ENCODE data around the gene NAGLU. TPM values are rescaled to one million over a fixed set of nuclear protein-coding genes. Genes with fewer than 3 reads are reported as not detected.
A peak's percentile ranks its signal among the peaks of the same experiment; 100 is the strongest.

Gene NAGLU
- total and polyA plus RNA-seq, 2 of the 13 experiments (the other 11 are each of a cell fraction or from before 2014, with no cell fraction given) = 28.2 to 40.1 TPM

DNA sequence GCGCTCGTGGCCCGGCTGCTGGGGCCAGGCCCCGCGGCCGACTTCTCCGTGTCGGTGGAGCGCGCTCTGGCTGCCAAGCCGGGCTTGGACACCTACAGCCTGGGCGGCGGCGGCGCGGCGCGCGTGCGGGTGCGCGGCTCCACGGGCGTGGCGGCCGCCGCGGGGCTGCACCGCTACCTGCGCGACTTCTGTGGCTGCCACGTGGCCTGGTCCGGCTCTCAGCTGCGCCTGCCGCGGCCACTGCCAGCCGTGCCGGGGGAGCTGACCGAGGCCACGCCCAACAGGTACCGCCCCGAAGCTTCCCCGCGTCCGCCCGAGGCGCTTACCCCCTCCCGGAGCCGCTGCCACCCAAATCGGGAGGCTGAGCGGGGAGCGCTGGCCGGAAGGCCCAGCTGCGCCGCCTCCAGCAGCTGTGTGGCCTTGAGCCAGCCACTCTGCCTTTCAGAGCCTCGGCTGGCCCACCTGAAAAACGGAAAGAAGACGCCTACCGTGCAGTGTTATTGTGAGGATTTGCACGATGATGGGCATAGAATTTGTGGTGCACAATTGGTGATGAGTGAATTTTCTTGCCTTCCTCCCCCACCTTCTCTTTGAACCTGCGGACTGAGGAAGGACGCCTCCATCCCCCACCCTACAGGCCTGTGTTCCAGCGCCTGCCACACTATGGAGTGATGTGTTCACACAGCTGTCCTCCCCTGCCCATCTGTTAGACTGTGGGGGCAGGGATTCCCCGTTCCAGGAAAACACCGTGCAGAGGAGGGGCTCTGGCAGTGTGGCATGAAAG lies 523 bp downstream of the NAGLU start (continued):
- no peak for TF ChIP-seq NR2F6 (IDR thresholded peaks at IDR 0.05)
- TF ChIP-seq NR2F6 (CRISPR knock-in tag; IDR thresholded peaks at IDR 0.05) = peak; percentile 67
- TF ChIP-seq ZNF12 (CRISPR knock-in tag; IDR thresholded peaks at IDR 0.05) = no peak
- 0 out of 2 replicates have a peak, but pooled peaks have one; percentile 11 for TF ChIP-seq NFATC3 (CRISPR knock-in tag; IDR thresholded peaks at IDR 0.05)
- TF ChIP-seq, protein P1, sequence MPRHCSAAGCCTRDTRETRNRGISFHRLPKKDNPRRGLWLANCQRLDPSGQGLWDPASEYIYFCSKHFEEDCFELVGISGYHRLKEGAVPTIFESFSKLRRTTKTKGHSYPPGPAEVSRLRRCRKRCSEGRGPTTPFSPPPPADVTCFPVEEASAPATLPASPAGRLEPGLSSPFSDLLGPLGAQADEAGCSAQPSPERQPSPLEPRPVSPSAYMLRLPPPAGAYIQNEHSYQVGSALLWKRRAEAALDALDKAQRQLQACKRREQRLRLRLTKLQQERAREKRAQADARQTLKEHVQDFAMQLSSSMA (CRISPR knock-in tag; IDR thresholded peaks at IDR 0.05) = peak; percentile 50; the same call in 1 of the 2 replicates
- no peak for TF ChIP-seq AKAP8 (CRISPR knock-in tag; IDR thresholded peaks at IDR 0.05)
- TF ChIP-seq KLF16 (CRISPR knock-in tag; IDR thresholded peaks at IDR 0.05) = peak in 1 of 2 experiments; percentile 81; a peak in 2 of 4 replicates
- TF ChIP-seq HNF1A (IDR thresholded peaks at IDR 0.05; ENCODE audit: low read depth) = no peak
- TF ChIP-seq HNF1A (CRISPR knock-in tag; IDR thresholded peaks at IDR 0.05; ENCODE audit: borderline replicate concordance) = peak; percentile 64
- peak; percentile 20 for TF ChIP-seq SKI (IDR thresholded peaks at IDR 0.05; ENCODE audit: partially characterized antibody)
- peak; percentile 37 to 47; a peak in 2 of 4 replicates for TF ChIP-seq POLR2A (IDR thresholded peaks at IDR 0.05; ENCODE audit: insufficient read depth in 1 of 2, low read depth in 2 of 2, low read length in 2 of 2)
- TF ChIP-seq ARHGAP35 (CRISPR knock-in tag; IDR thresholded peaks at IDR 0.05; ENCODE audit: borderline replicate concordance) = peak; percentile 70; the same call in 1 of the 2 replicates
- TF ChIP-seq NR2F1 (CRISPR knock-in tag; IDR thresholded peaks at IDR 0.05) = peak in 1 of 2 experiments; percentile 24; a peak in 1 of 4 replicates
- TF ChIP-seq, protein P2, sequence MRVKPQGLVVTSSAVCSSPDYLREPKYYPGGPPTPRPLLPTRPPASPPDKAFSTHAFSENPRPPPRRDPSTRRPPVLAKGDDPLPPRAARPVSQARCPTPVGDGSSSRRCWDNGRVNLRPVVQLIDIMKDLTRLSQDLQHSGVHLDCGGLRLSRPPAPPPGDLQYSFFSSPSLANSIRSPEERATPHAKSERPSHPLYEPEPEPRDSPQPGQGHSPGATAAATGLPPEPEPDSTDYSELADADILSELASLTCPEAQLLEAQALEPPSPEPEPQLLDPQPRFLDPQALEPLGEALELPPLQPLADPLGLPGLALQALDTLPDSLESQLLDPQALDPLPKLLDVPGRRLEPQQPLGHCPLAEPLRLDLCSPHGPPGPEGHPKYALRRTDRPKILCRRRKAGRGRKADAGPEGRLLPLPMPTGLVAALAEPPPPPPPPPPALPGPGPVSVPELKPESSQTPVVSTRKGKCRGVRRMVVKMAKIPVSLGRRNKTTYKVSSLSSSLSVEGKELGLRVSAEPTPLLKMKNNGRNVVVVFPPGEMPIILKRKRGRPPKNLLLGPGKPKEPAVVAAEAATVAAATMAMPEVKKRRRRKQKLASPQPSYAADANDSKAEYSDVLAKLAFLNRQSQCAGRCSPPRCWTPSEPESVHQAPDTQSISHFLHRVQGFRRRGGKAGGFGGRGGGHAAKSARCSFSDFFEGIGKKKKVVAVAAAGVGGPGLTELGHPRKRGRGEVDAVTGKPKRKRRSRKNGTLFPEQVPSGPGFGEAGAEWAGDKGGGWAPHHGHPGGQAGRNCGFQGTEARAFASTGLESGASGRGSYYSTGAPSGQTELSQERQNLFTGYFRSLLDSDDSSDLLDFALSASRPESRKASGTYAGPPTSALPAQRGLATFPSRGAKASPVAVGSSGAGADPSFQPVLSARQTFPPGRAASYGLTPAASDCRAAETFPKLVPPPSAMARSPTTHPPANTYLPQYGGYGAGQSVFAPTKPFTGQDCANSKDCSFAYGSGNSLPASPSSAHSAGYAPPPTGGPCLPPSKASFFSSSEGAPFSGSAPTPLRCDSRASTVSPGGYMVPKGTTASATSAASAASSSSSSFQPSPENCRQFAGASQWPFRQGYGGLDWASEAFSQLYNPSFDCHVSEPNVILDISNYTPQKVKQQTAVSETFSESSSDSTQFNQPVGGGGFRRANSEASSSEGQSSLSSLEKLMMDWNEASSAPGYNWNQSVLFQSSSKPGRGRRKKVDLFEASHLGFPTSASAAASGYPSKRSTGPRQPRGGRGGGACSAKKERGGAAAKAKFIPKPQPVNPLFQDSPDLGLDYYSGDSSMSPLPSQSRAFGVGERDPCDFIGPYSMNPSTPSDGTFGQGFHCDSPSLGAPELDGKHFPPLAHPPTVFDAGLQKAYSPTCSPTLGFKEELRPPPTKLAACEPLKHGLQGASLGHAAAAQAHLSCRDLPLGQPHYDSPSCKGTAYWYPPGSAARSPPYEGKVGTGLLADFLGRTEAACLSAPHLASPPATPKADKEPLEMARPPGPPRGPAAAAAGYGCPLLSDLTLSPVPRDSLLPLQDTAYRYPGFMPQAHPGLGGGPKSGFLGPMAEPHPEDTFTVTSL (CRISPR knock-in tag; IDR thresholded peaks at IDR 0.05; ENCODE audit: borderline replicate concordance) = peak; percentile 55; the same call in 1 of the 2 replicates
- no peak for TF ChIP-seq ZNF737 (CRISPR knock-in tag; IDR thresholded peaks at IDR 0.05; ENCODE audit: borderline replicate concordance)
- peak; percentile 64 for TF ChIP-seq ZSCAN25 (CRISPR knock-in tag; IDR thresholded peaks at IDR 0.05)
- no peak for TF ChIP-seq ISX (CRISPR knock-in tag; conservative IDR thresholded peaks at IDR 0.05)
- TF ChIP-seq ZNF724P (CRISPR knock-in tag; IDR thresholded peaks at IDR 0.05; ENCODE audit: borderline replicate concordance) = peak; percentile 21; the same call in 1 of the 2 replicates
- TF ChIP-seq CCDC6 (CRISPR knock-in tag; IDR thresholded peaks at IDR 0.05) = peak; percentile 74; the same call in 1 of the 2 replicates
- no peak; the same call in 1 of the 2 replicates for TF ChIP-seq SP4 (CRISPR knock-in tag; IDR thresholded peaks at IDR 0.05)

All from HepG2 (cell line).